ENCODE data around the gene KRTAP2-1.
"Not testable (repeated sequence)": the region's sequence is repeated elsewhere in the genome, so short reads cannot be mapped to it uniquely, and the experiment has no call there.

Gene KRTAP2-1, protein sequence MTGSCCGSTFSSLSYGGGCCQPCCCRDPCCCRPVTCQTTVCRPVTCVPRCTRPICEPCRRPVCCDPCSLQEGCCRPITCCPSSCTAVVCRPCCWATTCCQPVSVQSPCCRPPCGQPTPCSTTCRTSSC

DNA sequence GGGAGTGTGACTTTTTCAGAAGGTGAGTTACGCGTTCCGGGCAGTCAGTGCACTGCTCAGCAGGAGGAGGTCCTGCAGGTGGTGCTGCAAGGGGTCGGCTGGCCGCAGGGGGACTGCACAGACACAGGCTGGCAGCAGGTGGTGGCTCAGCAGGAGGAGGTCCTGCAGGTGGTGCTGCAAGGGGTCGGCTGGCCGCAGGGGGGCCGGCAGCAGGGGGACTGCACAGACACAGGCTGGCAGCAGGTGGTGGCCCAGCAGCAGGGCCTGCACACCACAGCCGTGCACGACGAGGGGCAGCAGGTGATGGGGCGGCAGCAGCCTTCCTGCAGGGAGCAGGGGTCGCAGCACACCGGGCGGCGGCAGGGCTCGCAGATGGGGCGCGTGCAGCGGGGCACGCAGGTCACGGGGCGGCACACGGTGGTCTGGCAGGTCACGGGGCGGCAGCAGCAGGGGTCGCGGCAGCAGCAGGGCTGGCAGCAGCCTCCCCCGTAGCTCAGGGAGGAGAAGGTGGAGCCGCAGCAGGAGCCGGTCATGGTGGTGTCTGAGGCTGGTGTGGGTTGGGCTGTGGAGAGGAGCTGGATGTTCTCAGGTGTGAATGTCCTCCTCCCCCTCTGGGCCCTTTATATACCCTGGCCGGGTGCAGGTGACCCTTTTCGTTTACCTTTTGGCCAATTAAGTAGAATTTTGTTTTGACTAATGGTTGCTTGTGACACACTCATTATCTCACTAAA, at the start of gene KRTAP2-1:
TSS of gene KRTAP2-1 (minus strand) at position 582 of the 731 bp plus-strand sequence. CDS start at position 533, 49 bp downstream.
- not testable (repeated sequence) for DNase-seq (ENCODE audit: low read depth)

DNA sequence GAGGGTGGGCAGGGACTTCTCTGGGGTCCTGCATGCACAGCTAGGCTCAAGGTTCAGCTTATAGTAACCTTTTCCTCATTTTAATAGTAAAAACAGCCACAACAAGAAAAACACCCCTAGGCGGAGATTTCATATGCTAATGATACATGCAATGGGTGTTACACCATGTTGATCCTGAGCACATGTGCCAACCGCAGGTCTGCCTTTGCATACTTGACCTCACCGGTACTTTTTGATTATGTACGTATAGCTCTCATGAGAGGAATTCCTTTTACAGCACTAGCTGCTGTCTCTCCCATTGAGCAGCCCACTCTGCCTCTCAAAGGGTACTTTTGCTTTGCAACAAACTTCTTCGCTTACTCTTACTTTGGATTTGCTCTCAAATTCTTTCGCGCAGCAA, 48.9 kb upstream of the KRTAP2-1 start:
- no peak for DNase-seq (ENCODE audit: low read depth)

DNA sequence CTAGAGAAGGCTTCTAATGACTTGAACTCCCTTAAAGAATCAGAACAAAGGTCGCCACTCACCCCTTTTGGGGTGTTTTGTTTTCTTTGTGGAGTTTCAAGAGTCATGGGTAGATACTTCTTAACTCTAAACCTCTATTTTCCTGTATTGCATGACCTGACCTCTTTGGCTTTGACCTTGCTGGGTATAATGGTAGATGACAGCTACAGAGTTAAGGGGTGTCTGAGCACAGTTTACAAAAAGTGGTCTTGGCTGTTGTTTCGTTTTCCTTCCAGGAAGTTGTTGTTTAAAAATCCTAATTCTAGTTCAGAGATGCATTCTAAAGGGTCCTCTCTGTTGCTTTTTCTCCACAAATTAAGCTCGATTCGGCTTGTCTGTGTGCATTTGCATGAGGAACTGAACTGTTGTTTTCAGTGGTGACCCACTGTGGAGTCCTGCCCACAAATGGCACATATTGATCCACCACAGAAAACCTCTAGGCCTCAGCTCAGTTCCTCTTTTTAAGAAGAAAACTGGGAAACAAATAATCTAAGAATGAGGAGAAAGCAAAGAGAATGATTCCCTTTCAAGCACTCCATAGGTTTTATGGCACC, 41.7 kb upstream of the KRTAP2-1 start:
- DNase-seq (ENCODE audit: low read depth), result not testable (repeated sequence)

DNA sequence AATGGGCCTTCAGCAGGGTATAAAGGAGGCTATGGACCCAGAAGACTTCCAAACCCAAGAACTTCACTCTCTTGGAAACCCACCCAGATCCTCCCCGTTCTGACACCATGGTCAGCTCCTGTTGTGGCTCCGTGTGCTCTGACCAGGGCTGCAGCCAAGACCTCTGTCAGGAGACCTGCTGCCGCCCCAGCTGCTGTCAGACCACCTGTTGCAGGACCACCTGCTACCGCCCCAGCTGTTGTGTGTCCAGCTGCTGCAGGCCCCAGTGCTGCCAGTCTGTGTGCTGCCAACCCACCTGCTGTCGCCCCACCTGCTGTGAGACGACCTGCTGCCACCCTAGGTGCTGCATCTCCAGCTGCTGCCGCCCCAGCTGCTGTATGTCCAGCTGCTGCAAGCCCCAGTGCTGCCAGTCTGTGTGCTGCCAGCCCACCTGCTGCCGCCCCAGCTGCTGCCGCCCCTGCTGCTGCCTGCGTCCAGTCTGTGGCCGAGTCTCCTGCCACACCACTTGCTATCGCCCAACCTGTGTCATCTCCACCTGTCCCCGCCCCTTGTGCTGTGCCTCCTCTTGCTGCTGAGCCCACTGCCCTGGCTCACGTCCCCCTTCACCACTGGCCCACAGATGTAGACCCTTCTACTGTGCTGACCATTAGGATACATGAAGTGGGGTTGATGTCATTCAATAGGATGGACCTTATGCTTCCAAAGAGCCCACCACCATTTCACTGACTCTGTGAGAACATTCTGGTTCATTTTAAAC, 37.2 kb upstream of the KRTAP2-1 start, which contains the start of gene KRTAP4-7:
TSS of gene KRTAP4-7 (plus strand) at position 51 of the 757 bp plus-strand sequence. CDS start at position 108, 57 bp downstream.
- DNase-seq (ENCODE audit: low read depth), result not testable (repeated sequence)

DNA sequence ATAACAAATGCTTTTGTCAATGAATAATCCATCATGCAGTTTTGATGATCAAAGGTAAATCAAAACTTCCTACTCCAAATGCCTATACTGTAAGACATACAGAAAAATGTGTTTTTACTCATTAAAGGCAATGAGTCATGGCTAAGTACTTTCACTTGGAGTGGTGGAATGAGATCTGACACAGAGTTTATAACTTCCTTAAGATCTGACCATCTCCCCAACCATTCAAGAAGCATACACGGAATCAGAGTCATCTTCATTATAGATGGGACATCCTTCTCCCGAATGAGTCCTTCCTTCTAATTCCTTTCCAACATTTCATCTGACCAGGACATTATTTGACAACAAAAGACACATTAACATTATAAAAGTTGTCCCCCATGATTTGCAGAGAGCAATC, 36.3 kb upstream of the KRTAP2-1 start:
- not testable (repeated sequence) for DNase-seq (ENCODE audit: low read depth)

DNA sequence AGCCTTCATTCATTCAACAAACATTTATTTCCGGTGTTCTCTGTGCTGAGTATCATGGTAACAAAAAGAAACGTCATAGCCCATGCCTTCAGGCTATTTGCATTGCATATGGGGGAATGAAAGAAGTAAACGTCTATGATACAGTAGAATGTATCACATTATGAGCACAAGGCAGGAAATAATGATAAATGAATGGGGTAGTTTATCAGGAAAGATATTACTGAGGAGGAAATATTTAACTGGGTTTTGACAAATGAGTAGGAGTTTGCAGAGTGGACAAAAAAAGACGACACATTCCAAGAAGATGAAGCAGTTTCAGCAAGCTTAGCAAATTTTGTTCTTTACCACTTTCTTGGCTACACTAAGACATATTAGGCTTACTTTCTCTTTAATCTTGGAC, 35.5 kb upstream of the KRTAP2-1 start:
- DNase-seq (ENCODE audit: low read depth), result no peak

DNA sequence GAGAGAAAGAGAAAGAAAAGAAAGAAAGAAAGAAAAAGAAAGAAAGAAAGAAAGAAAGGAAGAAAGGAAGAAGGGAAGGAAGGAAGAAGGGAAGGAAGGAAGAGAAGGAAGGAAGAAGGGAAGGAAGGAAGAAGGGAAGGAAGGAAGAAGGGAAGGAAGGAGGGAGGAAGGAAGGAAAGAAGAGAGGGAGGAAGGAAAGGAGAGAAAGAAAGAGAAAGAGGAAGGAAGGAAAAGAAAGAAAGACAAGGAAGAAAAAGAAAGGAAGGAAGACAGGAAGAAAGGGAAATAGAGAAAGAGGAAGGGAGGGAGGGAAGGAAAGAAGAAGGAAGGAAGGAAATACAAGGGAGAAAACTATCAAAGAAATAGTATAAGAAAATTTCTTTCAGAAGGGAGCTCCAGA, 29.7 kb upstream of the KRTAP2-1 start:
- no peak for DNase-seq (ENCODE audit: low read depth)

DNA sequence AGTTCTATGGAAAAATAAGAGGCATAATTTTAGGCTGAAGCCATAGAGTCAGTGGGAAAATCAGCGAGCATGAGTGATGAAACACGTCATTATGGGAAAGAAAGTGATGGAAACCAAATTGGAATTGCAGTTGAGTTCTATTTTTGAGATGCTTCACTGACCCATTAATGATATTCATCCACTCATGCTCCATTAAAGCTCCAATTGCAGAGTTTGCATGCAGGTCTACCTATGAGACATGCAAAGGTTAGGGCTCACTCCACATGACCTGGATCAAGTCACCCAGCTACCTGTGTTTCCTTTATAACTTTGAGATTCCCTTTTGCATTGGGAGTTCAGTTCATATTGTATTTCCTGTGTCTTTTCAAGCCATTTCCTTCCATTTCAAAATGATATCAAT, 26.6 kb upstream of the KRTAP2-1 start:
- no peak for DNase-seq (ENCODE audit: low read depth)

DNA sequence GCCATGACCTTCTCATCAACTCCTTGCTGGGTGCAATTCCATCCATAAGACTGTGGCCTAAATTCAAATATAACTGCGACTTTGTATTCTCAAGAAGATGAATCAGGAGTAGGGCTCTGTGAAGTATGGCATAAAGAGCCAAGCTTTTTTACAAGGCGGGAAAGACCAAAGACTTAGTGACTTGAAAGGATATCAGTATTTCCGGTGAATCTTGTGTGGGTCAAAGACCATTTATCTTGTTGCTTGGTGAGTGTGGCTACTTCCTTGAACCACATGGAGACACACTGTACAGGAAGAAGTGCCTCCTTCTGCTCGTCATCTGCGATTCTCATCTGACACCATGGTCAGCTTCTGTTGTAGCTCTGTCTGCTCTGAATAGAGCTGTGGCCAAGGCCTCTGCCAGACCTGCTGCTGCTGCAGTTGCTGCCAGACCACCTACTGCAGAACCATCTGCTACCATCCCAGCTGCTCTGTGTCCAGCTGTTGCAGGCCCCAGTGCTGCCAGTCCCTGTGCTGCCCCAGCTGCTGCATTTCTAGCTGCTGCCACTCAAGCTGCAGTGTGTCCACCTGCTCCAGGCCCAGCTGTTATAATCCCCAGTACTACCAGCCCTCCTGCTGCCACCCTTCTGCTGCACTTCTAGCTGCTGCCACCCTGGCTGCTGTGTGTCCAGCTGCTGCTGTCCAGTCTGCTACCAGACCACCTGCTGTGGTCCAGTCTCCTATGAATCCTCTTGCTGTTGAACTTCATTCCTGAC, 24.7 kb upstream of the KRTAP2-1 start:
- no peak for DNase-seq (ENCODE audit: low read depth)

DNA sequence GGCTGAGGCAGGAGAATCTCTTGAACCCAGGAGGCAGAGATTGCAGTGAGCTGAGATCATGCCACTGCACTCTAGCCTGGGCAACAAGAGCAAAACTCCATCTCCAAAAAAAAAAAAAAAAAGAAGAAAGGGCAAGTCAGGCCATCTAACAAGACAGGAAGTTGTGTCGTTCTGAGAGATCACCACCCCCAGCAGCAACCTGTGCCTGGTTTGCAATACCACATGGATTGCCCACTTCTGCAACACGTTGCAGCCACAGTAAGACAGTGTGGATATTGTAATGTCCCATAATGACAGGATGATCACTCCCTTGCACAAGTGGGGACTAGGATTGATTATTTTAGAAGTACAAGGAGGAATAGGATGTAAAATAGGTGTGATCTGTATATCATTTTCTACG, 21.9 kb upstream of the KRTAP2-1 start:
- no peak for DNase-seq (ENCODE audit: low read depth)

DNA sequence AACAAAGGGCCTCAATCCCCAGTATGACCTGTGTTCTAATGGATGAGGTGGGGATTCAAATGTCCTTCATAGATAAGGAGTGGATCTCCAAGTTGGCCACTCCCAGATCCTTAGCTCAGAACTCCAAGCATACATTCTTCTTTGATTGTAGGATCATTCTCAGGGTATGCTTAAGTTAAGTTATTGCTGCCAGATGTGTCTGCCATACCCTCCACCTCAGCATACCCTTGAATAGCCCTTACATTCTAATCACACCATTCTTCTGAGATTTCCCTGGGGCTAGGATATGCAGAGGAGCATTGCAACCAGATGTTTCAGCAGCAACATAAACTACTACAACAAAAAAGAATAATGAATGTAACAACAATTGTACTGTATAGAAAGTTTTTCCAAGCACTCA, 20.2 kb upstream of the KRTAP2-1 start:
- no peak for DNase-seq (ENCODE audit: low read depth)

DNA sequence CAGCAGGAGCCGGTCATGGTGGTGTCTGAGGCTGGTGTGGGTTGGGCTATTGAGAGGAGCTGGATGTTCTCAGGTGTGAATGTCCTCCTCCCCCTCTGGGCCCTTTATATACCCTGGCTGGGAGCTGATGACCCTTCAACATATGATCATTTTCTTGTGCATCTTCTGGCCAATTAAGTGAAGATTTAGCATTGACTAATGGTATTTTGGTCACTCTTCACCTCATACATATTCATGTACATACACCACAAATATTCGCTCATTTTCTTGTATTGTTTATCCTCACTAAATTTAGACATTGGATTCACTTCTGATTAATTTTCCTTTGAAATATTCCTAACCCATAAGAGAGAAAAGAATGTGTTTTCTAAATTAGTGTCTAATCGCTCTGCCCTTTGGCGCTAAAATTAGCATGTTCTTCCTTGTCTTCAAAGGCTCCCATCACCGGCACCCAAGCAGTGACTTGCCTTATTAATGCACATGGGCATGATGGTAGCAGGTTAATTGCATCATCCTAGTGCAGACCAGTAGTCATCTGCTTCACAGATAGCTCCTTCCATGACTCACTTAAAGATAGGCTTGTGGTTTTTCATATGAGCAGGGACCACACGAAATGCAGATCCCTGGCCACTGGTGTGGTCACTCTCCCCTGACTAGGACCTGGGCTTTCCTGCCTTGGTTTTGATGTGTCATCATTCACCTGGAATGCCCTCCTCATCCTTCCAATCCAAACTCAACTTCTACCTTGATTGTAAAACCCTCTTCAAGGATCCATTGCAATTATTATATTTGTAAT, 18.9 kb upstream of the KRTAP2-1 start, which contains the start of gene KRTAP2-4:
TSS of gene KRTAP2-4 (minus strand) at position 51 of the 796 bp plus-strand sequence. CDS start at position 17, 34 bp downstream.
- DNase-seq (ENCODE audit: low read depth), result no peak

DNA sequence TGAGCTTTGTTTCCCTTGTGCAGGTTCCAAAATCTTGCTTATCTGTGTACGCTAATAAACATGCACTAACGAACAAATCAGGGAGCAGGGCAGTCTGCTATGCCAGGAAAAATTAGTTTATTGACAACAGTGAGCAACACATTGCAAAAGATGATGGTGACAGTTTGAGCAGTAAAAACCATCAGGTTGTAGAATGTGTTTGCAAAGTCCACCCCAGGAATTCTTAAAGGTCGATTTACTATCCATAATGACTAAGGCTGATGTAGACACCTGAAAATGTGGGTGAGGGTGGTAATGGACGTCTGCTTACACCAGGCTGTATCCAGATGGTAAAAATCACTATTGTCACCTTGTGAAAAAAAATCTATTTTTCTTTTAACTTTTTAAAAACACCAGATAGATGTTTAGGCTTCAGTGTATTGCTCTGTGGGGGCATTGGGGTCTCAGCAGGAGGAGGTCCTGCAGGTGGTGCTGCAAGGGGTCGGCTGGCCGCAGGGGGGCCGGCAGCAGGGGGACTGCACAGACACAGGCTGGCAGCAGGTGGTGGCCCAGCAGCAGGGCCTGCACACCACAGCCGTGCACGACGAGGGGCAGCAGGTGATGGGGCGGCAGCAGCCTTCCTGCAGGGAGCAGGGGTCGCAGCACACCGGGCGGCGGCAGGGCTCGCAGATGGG, 18.0 kb upstream of the KRTAP2-1 start:
- DNase-seq (ENCODE audit: low read depth), result not testable (repeated sequence)

DNA sequence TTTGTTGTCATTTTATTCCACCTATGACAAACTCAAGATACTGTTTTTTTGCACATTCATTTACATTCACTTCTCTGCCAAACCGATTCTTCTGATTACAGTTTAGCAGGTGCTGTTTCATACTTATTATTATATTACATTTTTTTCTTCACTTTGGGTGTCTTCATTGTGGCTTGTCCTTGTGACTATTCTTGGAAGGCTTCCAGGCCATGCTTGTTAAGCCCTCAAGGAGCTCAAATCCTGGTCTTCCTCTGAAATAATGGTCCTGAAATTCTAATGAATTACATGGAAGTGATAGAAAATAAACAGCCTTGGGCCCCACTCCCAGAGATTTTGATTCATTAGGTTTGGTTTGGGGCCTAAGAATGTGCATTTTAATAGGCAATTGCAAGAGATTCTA, 17.2 kb upstream of the KRTAP2-1 start:
- no peak for DNase-seq (ENCODE audit: low read depth)

DNA sequence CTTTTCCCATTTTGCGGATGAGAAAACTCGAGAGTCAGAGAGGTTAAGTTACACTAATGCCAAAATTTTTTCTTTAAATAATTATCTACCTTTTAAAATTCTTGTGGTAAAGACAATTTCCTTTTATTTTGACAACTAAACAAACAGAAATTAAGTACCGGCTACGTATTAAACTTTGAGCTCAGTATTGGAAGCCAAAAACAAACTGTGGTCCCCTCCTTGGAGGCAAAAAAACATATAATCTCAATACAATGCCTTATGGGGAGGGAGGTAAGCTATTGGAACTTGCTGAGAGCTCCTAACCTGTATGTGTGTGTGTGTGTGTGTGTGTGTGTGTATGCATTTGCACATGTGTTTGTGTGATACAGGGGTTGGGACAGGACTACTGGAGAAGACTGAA, 16.3 kb upstream of the KRTAP2-1 start:
- no peak for DNase-seq (ENCODE audit: low read depth)

DNA sequence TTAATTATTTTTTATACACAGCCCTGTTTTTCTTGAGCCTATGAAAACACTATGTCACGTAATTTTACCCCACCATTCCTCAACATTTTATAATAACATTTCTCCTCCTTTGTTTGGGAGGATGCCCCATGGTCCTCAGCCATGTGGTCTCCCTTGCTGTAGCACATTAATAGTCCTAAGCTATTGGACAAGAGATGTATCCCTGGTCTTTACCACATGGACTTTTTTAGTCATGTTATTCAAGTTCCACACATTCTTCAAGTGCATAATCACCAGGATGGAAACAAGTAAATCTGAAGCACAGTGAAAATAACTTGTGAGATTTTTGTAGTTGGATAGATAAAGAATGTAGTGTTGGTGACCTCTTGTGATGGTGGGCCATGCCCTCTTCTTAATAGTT, 14.8 kb upstream of the KRTAP2-1 start:
- DNase-seq (ENCODE audit: low read depth), result no peak

DNA sequence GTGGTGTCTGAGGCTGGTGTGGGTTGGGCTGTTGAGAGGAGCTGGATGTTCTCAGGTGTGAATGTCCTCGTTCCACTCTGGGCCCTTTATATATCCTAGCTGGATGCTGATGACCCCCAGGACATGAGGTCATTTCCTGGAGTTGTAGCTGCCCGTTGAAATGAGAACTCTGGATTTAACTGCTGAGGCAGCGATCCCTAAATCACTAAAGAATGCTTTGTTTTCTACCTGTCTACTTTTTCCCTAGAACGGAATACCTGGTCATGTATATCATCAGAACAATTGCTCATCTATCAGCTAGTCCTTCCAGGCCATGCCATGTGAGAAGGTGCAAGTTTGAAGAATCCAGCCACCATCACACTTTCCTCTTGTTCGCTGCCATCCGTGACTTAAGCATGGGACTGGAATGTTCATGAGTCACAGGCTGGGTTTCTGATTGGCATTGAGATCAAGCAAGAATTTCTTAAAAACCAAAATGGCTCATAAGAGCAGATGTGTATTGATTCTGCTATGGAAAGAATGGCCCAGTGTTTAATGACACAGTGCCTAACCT, 13.0 kb upstream of the KRTAP2-1 start, which contains the start of gene KRTAP2-3:
TSS of gene KRTAP2-3 (minus strand) at position 63 of the 553 bp plus-strand sequence. CDS start 64 bp downstream, outside the sequence.
- no peak for DNase-seq (ENCODE audit: low read depth)

DNA sequence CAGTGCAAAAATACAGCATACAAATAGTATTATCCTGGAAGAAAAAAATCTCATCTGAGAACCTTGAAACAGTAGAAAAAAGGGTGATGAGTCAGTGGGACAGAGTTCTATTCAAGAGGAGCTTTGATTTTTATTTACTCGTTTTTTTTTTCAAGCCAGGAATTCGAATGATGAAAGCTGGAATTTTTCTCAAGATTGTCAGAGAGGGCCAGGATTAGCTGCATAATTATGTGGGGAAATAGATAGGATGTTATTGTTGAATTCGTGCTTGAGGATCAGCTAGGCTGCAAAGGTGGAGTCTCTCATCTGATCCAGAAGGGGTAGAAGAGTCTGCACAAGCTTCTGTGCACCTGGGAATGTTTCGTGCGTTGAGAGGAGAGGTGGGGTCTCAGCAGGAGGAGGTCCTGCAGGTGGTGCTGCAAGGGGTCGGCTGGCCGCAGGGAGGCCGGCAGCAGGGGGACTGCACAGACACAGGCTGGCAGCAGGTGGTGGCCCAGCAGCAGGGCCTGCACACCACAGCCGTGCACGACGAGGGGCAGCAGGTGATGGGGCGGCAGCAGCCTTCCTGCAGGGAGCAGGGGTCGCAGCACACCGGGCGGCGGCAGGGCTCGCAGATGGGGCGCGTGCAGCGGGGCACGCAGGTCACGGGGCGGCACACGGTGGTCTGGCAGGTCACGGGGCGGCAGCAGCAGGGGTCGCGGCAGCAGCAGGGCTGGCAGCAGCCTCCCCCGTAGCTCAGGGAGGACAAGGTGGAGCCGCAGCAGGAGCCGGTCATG, 12.3 kb upstream of the KRTAP2-1 start:
- DNase-seq (ENCODE audit: low read depth), result not testable (repeated sequence)

DNA sequence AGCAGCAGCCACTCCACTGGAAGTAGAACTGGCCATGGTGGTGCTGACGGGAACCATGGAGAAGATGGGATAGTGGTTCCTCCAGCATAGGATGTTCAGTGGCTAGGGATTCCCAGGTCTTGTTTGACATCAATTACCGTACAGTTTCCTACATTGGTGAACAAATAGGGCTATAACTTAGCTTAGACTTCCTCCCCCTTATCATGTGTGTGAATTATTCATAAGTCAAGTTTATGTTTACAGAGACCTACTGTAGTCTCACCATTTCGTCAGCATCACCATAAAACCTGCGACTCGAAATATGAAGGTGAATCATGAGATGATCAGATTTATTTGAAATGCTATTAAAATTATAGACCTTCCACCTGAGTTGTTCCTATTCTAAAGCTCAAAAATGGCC, 11.6 kb upstream of the KRTAP2-1 start:
- no peak for DNase-seq (ENCODE audit: low read depth)

Data from activated T-helper 9 cell treated with anti-CD3 and anti-CD28 coated beads, Interleukin-2, amount 50 U/mL, for 16 hours (primary cell).